ENCODE data around the gene EBPL.

DNA sequence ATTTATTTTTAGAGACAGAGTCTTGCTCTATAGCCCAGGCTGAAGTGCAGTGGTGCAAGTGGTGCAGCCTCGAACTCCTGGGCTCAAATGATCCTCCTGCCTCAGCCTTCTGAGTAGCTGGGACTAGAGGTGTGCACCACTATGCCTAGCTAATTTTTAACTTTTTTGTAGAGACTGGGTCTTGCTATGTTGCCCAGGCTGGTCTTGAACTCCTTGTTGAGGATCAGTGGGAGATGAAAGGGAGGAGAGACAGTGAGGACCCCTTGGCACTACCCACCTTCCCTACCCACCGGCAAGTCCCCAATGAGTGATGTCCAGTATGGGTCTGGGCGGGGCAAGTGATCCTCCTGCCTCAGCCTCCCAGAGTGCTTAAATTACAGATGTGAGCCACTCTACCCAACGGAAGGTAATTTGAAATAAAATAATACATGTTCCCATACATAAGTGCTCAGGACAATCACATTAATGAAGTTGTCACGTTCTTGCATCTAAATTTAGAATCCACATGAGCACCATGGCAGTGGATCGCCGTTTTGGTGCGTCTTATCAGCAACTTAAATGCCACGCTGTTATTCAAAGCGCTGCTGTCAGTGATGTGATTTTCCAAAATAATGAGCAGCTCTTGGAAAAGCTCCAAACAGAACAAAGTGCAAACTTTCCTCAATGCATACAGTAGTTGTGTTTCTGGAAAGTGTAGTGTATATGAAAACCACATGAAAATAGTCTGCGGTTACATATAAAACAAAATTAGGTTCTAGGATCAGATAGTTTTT, 68.9 kb downstream of the EBPL start:
- TF ChIP-seq, protein P1, sequence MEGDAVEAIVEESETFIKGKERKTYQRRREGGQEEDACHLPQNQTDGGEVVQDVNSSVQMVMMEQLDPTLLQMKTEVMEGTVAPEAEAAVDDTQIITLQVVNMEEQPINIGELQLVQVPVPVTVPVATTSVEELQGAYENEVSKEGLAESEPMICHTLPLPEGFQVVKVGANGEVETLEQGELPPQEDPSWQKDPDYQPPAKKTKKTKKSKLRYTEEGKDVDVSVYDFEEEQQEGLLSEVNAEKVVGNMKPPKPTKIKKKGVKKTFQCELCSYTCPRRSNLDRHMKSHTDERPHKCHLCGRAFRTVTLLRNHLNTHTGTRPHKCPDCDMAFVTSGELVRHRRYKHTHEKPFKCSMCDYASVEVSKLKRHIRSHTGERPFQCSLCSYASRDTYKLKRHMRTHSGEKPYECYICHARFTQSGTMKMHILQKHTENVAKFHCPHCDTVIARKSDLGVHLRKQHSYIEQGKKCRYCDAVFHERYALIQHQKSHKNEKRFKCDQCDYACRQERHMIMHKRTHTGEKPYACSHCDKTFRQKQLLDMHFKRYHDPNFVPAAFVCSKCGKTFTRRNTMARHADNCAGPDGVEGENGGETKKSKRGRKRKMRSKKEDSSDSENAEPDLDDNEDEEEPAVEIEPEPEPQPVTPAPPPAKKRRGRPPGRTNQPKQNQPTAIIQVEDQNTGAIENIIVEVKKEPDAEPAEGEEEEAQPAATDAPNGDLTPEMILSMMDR (IDR thresholded peaks at IDR 0.05), result no peak
- TF ChIP-seq POLR2A (IDR thresholded peaks at IDR 0.05), result no peak
